NB4 (cell line): ENCODE data around the gene GALK2.

Experiments
- DNase-seq: peaks from one replicate; pipeline ENCODE4 v3.0.0; 2010; ENCODE audit warnings: low read depth
- H3K4me3 ChIP-seq: one replicate; pipeline ENCODE4 v1.5.1; 2011; ENCODE audit warnings: mild to moderate bottlenecking, low read depth, low read length, moderate library complexity
- CTCF ChIP-seq: IDR thresholded peaks from one replicate; pipeline ENCODE4 v1.5.1; 2012; ENCODE audit warnings: low read depth, low read length
- MAX ChIP-seq: IDR thresholded peaks from 2 replicates; pipeline ENCODE4 v1.6.1; 2011; ENCODE audit warnings: low read depth, low read length
- MYC ChIP-seq: IDR thresholded peaks from 2 replicates; pipeline ENCODE4 v1.6.1; 2011; ENCODE audit warnings: low read depth, low read length
- POLR2A ChIP-seq: IDR thresholded peaks from 2 replicates; pipeline ENCODE4 v1.6.1; 2011; ENCODE audit warnings: mild to moderate bottlenecking; ENCODE audit not compliant: insufficient read length; ENCODE audit errors: extremely low read depth

GALK2 gene

GRCh38 chr15:49301562-49301961 lies 131.5 kb downstream of the GALK2 start:
- TF ChIP-seq CTCF, result no peak
- no peak for TF ChIP-seq MYC
- TF ChIP-seq MAX, result no peak
- no peak for TF ChIP-seq POLR2A
- no peak for DNase-seq
- H3K4me3 ChIP-seq, result no peak overlapping the region

- DNase-seq, result no peak
- no peak overlapping the region for H3K4me3 ChIP-seq
- no peak for TF ChIP-seq CTCF
- no peak for TF ChIP-seq POLR2A
- TF ChIP-seq MAX, result no peak
- no peak for TF ChIP-seq MYC
Observed at GRCh38 chr15:49303003-49303402, 133.0 kb downstream of the GALK2 start.

- no peak for DNase-seq
- TF ChIP-seq MYC, result no peak
- no peak for TF ChIP-seq CTCF
- TF ChIP-seq MAX, result no peak
- TF ChIP-seq POLR2A, result no peak
- H3K4me3 ChIP-seq, result no peak overlapping the region
Observed at GRCh38 chr15:49306551-49306950, 136.5 kb downstream of the GALK2 start.

GRCh38 chr15:49308686-49309085 lies 138.6 kb downstream of the GALK2 start:
- H3K4me3 ChIP-seq, result no peak overlapping the region
- TF ChIP-seq POLR2A (no peak), CTCF (no peak), MYC (no peak), MAX (no peak)
- DNase-seq, result no peak

GRCh38 chr15:49309889-49310288 lies 139.8 kb downstream of the GALK2 start:
- DNase-seq, result no peak
- no peak for TF ChIP-seq POLR2A
- TF ChIP-seq MAX, result no peak
- no peak for TF ChIP-seq CTCF
- H3K4me3 ChIP-seq, result no peak overlapping the region

GRCh38 chr15:49313650-49314049 lies 143.6 kb downstream of the GALK2 start:
- H3K4me3 ChIP-seq, result no peak overlapping the region
- TF ChIP-seq MYC (no peak), MAX (no peak), POLR2A (no peak), CTCF (no peak)
- no peak for DNase-seq
